ENCODE measurements around the gene SARDH. TPM values are rescaled to one million over a fixed set of nuclear protein-coding genes. Genes with fewer than 3 reads are reported as not detected.

SARDH gene
- total RNA-seq, 4 donors from 2014 or later = 0.32 to 0.98 (median 0.44) TPM; not detected in 1

- no peak for DNase-seq (ENCODE audit: low spot score in 2 of 2)
- 84% methylated on average over 9 of the region's 27 CpGs for WGBS
- TF ChIP-seq POLR2A (IDR thresholded peaks at IDR 0.05) (no peak), EP300 (IDR thresholded peaks at IDR 0.05) (no peak), POLR2AphosphoS5 (IDR thresholded peaks at IDR 0.05) (no peak)
- TF ChIP-seq, protein P1, sequence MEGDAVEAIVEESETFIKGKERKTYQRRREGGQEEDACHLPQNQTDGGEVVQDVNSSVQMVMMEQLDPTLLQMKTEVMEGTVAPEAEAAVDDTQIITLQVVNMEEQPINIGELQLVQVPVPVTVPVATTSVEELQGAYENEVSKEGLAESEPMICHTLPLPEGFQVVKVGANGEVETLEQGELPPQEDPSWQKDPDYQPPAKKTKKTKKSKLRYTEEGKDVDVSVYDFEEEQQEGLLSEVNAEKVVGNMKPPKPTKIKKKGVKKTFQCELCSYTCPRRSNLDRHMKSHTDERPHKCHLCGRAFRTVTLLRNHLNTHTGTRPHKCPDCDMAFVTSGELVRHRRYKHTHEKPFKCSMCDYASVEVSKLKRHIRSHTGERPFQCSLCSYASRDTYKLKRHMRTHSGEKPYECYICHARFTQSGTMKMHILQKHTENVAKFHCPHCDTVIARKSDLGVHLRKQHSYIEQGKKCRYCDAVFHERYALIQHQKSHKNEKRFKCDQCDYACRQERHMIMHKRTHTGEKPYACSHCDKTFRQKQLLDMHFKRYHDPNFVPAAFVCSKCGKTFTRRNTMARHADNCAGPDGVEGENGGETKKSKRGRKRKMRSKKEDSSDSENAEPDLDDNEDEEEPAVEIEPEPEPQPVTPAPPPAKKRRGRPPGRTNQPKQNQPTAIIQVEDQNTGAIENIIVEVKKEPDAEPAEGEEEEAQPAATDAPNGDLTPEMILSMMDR (IDR thresholded peaks at IDR 0.05) = no peak
- H3K4me1 ChIP-seq = no peaks in the 10 kb centered on the region
- H3K4me3 ChIP-seq = no peak overlapping the region
- no peaks in the 10 kb centered on the region for H3K27me3 ChIP-seq
- H3K9me3 ChIP-seq = no peaks in the 10 kb centered on the region
- H3K27ac ChIP-seq = no peak overlapping the region
- peaks cover 77% of the 10 kb centered on the region for H3K36me3 ChIP-seq
These were observed 38.1 kb upstream of the SARDH start for GRCh38 chr9:133775951-133776905.

GRCh38 chr9:133775291-133775690, 37.1 kb upstream of the SARDH start:
- 97% methylated on average over 2 of the region's 2 CpGs for WGBS
- no peaks in the 10 kb centered on the region for H3K9me3 ChIP-seq

GRCh38 chr9:133774799-133775198, 36.6 kb upstream of the SARDH start:
- Histone ChIP-seq H3K27me3 (no peaks in the 10 kb centered on the region), H3K4me1 (no peaks in the 10 kb centered on the region), H3K9me3 (no peaks in the 10 kb centered on the region), H3K4me3 (no peak overlapping the region), H3K27ac (no peak overlapping the region), H3K36me3 (peaks cover 81% of the 10 kb centered on the region)
- no peak for DNase-seq (ENCODE audit: low spot score in 2 of 2)
- WGBS = 100% methylated on average over 4 of the region's 16 CpGs
- no peak for TF ChIP-seq POLR2AphosphoS5 (IDR thresholded peaks at IDR 0.05)
- no peak for TF ChIP-seq POLR2A (IDR thresholded peaks at IDR 0.05)
- TF ChIP-seq, protein P1 (IDR thresholded peaks at IDR 0.05) = no peak
- TF ChIP-seq EP300 (IDR thresholded peaks at IDR 0.05) = no peak

More at GRCh38 chr9:133775291-133775690, 37.1 kb upstream of the SARDH start:
- Histone ChIP-seq H3K4me3 (no peak overlapping the region), H3K27ac (no peak overlapping the region), H3K4me1 (no peaks in the 10 kb centered on the region), H3K36me3 (peaks cover 77% of the 10 kb centered on the region), H3K27me3 (no peaks in the 10 kb centered on the region)
- DNase-seq (ENCODE audit: low spot score in 2 of 2) = no peak
- TF ChIP-seq, protein P1 (IDR thresholded peaks at IDR 0.05) = no peak
- no peak for TF ChIP-seq POLR2AphosphoS5 (IDR thresholded peaks at IDR 0.05)

DNA sequence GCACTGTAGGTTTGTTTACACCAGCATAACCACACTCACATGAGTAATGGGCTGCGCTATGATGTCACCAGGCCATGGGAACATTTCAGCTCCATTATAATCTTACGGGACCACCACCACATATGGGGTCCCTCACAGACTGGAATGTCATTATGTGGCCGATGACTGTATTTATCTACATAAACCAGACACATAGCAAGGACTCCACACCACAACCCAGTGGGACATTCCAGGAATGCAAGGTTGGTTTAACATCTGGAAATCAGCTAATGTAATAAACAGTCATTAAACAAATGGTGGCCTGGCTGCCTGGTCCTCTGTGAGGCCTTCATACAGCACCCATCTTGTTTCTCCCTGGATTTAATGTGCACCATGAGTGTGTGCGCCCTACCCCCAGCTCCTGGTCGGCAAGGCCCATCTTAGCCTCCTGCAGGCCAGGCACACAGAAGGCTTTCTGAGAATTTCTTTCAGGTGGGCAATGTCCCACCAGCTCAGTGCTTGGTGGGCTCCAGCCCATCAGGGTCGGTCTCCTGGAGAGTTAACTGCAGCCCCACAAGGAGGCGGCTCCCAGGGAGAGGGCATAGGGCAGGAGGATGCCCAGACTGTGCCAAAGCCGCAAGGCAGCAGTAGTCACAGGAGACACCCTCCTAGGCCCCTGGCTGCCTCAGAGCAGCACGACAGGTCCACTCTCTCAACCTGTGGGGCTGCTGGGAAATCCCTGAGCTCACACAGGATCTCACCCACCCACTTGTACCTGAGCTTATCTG, 35.9 kb upstream of the SARDH start:
- peaks cover 84% of the 10 kb centered on the region for H3K36me3 ChIP-seq
- no peak overlapping the region for H3K27ac ChIP-seq
- H3K27me3 ChIP-seq = no peaks in the 10 kb centered on the region
- peak in 1 of 2 donors; percentile 31 for DNase-seq (ENCODE audit: low spot score in 2 of 2)
- TF ChIP-seq POLR2AphosphoS5 (IDR thresholded peaks at IDR 0.05) = no peak
- no peak for TF ChIP-seq EP300 (IDR thresholded peaks at IDR 0.05)
- TF ChIP-seq, protein P1 (IDR thresholded peaks at IDR 0.05) = no peak
- TF ChIP-seq POLR2A (IDR thresholded peaks at IDR 0.05) = no peak
- H3K4me3 ChIP-seq = no peak overlapping the region
- no peaks in the 10 kb centered on the region for H3K9me3 ChIP-seq
- WGBS = 96% methylated on average over 5 of the region's 9 CpGs
- no peaks in the 10 kb centered on the region for H3K4me1 ChIP-seq

DNA sequence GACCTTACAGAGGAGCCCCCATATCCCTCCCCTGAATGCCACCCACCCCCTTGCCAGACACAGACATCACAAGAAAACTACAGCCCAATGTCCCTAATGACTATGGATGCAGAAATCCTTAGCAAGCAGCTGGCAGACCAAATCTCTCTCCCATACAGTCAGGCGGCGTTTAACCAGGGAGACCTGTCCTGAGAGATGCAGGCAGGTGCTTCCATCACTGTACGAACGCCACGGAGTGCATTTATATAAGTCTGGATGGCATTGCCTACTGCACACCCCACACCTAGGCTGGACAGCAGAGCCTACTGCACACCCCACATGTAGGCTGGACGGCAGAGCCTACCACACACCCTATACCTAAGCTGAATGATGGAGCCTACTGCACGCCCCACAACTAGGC, 34.4 kb upstream of the SARDH start:
- Histone ChIP-seq H3K4me1 (no peaks in the 10 kb centered on the region), H3K36me3 (peaks cover 87% of the 10 kb centered on the region), H3K27me3 (no peaks in the 10 kb centered on the region), H3K27ac (no peak overlapping the region), H3K9me3 (peaks cover under 1% of the 10 kb centered on the region), H3K4me3 (no peak overlapping the region)
- DNase-seq (ENCODE audit: low spot score in 2 of 2) = peak; percentile 26 to 50
- 94% methylated on average over 5 of the region's 7 CpGs for WGBS
- TF ChIP-seq POLR2A (IDR thresholded peaks at IDR 0.05) (no peak), EP300 (IDR thresholded peaks at IDR 0.05) (no peak), POLR2AphosphoS5 (IDR thresholded peaks at IDR 0.05) (no peak)
- TF ChIP-seq, protein P1 (IDR thresholded peaks at IDR 0.05) = no peak
